HG02884 (cell line): Measurements from ENCODE around the gene CTDP1.

ENCODE experiments used
- ATAC-seq: cut with Tn5 transposase; IDR thresholded peaks from one replicate; pipeline ENCODE4 v1.9.1; 2021; ENCODE audit warnings: mild to moderate bottlenecking, moderate library complexity; ENCODE audit not compliant: unreplicated experiment

Gene CTDP1

GRCh38 chr18:79755496-79756142, 76.0 kb downstream of the CTDP1 start:
- no peak for ATAC-seq

- ATAC-seq, result no peak
Measured at GRCh38 chr18:79756143-79756500, 76.5 kb downstream of the CTDP1 start.

GRCh38 chr18:79756826-79757225, 77.2 kb downstream of the CTDP1 start:
- no peak for ATAC-seq

- no peak for ATAC-seq
Measured at GRCh38 chr18:79760348-79760747, 80.7 kb downstream of the CTDP1 start.

- ATAC-seq, result no peak
Measured at GRCh38 chr18:79760881-79761280, 81.3 kb downstream of the CTDP1 start.

- no peak for ATAC-seq
Measured at GRCh38 chr18:79763407-79763806, 83.8 kb downstream of the CTDP1 start.

GRCh38 chr18:79764131-79764530, 84.5 kb downstream of the CTDP1 start:
- no peak for ATAC-seq

- ATAC-seq, result no peak
Measured at GRCh38 chr18:79765491-79766245, 86.1 kb downstream of the CTDP1 start.

GRCh38 chr18:79766308-79766707, 86.7 kb downstream of the CTDP1 start:
- no peak for ATAC-seq

- ATAC-seq, result no peak
Measured at GRCh38 chr18:79768745-79769144, 89.1 kb downstream of the CTDP1 start.

- no peak for ATAC-seq
Measured at GRCh38 chr18:79769698-79770500, 90.3 kb downstream of the CTDP1 start.

- no peak for ATAC-seq
Measured at GRCh38 chr18:79770501-79770815, 90.9 kb downstream of the CTDP1 start.

- no peak for ATAC-seq
Measured at GRCh38 chr18:79770826-79771225, 91.2 kb downstream of the CTDP1 start.

- no peak for ATAC-seq
Measured at GRCh38 chr18:79771446-79772107, 92.0 kb downstream of the CTDP1 start.

GRCh38 chr18:79772108-79772864, 92.7 kb downstream of the CTDP1 start:
- ATAC-seq, result no peak

GRCh38 chr18:79772865-79773696, 93.5 kb downstream of the CTDP1 start:
- ATAC-seq, result no peak

- ATAC-seq, result no peak
Measured at GRCh38 chr18:79774111-79774510, 94.5 kb downstream of the CTDP1 start.

GRCh38 chr18:79775441-79776221, 96.0 kb downstream of the CTDP1 start:
- ATAC-seq, result no peak

- no peak for ATAC-seq
Measured at GRCh38 chr18:79776674-79777073, 97.1 kb downstream of the CTDP1 start.
